Measurements from ENCODE around the gene MAP3K21.

DNA sequence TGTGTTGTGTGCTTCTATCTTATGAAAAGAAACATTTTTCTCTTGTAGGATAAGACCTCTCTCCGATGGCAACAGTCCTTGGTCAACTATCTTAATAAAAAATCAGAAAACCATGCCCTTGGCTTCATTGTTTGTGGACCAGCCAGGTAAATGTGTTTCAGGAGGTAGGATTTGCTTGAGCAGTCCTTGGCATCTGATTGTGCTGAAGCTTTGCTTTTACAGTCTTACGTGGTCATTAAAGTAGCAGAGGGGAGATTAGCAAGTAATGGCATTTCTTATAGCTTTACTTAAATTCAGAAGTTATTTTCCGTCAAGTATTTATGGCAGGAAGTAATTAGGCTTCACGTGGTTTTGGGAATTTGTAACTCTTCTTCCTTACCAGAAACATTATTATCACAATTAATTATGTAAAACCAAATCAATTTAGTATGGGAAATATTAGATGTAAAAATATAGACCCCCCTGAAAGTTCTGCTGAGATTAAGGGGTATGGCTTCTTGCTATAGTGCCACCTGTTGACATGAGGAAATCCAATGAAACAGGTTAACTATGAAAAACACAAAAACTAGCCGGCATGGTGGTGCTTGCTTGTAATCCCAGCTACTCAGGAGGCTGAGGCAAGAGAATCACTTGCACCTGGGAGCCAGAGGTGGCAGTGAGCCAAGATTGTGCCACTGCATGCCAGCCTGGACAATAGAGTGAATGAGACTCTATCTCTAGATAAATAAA lies 49.0 kb downstream of the MAP3K21 start:
- TF ChIP-seq POLR2A (IDR thresholded peaks at IDR 0.05) (no peak), EP300 (IDR thresholded peaks at IDR 0.05) (no peak), POLR2AphosphoS5 (IDR thresholded peaks at IDR 0.05) (no peak)
- TF ChIP-seq, protein P1, sequence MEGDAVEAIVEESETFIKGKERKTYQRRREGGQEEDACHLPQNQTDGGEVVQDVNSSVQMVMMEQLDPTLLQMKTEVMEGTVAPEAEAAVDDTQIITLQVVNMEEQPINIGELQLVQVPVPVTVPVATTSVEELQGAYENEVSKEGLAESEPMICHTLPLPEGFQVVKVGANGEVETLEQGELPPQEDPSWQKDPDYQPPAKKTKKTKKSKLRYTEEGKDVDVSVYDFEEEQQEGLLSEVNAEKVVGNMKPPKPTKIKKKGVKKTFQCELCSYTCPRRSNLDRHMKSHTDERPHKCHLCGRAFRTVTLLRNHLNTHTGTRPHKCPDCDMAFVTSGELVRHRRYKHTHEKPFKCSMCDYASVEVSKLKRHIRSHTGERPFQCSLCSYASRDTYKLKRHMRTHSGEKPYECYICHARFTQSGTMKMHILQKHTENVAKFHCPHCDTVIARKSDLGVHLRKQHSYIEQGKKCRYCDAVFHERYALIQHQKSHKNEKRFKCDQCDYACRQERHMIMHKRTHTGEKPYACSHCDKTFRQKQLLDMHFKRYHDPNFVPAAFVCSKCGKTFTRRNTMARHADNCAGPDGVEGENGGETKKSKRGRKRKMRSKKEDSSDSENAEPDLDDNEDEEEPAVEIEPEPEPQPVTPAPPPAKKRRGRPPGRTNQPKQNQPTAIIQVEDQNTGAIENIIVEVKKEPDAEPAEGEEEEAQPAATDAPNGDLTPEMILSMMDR (IDR thresholded peaks at IDR 0.05), result no peak

Measured in stomach (tissue), 4 donors.